Activated CD8-positive, alpha-beta memory T cell treated with anti-CD3 and anti-CD28 coated beads, Interleukin-2, amount 50 U/mL, for 4 hours (primary cell): ENCODE measurements around the gene COL4A1.

Experiments
- DNase-seq: peaks from one replicate; pipeline ENCODE4 v3.0.0-alpha.2; 2020

Gene COL4A1

DNA sequence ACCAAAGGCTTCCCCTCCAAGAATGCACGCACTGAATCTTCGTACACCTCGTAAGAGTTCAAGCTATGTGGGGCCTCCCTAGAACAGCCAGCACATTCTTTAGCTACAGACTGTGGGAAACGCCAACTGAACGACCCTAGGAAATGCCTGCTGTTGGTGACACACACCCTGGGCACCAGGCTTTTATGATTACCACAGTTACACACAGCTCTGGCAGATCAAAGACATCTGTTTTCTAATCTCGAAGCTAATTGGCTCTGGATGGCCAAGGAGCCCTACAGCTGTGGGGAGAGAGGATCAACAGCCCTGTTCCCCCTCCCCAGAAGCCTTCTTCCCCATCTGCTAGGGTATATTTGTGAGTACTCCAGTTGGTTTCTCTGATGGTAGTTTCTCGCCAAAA is 123.0 kb downstream of the COL4A1 start:
- no peak for DNase-seq

DNA sequence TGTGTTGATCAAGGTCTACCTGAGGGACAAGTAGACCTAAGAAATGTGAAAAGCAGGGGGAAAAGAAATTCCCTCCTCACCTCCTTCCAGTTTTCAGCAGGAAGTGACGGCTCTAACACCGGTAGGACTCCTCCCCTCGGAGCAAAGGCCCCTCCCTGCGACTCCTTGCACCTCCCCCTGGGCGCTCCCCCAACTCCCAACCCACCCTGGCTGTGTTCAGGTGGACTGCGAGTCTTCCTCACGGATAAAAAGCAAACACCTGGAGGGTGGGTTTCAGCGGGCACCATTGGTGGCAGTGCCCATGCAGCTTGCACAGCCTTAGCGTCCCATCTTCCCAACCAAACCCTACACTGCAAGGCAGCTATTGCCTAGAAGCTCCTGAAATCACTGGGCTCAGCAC is 124.5 kb downstream of the COL4A1 start:
- no peak for DNase-seq

DNA sequence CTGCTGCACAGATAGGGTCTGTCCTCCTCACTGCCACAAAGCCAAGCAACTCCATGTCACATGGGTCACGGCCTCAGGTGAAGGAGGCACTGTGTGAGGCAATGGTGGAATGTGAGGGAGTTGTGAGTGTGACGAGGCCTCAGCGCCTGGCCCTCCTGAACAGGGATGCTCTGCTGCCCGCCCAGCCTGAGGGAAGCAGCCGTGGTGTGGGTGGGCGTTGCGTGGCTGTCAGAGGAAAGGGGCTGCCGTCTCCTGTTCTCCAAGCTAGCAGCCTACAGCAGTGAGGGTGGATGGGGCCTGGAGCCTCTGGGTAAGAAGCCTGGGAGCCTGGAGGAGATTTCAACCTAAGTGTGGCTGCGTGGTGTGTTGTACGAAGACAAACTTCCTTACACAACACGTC is 125.0 kb downstream of the COL4A1 start:
- DNase-seq = no peak

DNA sequence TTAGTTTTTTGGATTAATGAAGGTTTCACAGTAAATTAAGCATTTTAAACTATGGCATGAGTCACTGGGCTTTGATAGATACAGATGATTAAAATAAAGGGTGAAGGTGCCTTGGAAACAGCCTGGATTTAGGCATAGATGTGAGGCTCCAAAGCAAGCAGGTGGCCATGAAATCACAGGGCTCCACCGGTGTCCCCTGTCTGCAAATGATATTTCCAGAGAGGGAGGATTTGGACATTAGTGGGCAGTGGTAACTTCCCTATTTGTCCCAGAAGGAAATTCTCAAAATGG is 127.2 kb downstream of the COL4A1 start:
- no peak for DNase-seq

DNA sequence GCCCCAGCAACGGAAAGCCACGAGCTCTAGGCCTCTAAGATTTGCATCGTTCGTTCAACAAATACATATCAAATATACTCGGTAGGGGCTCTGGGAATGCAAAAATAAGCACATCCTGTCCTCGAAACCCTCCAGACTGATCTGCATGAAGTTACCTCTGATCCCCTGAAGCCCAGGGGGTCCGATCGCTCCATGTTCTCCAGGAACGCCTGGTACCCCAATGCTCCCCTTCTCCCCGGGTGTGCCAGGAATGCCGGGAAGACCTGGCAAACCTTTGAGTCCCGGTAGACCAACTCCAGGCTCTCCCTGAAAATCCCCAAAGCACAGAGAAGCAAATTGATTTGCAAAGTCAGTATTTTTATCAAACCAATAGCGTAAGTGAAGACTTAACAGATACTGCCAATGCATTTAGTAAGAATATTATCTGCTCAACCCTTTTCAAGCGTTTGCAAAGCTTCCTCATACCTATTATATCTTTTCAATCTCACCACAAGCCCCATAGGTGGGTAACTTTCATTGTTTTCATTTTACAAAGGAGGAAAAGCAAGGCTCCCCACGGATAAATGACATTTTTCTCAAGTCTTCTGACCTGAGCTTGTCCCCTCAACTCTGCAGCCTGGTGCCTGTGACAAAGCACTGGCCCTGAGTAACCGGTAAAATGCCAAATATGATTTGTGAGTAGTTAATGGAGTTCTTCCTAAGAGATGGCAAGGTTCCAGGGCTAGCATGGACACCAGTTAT is 127.7 kb downstream of the COL4A1 start:
- DNase-seq = no peak

DNA sequence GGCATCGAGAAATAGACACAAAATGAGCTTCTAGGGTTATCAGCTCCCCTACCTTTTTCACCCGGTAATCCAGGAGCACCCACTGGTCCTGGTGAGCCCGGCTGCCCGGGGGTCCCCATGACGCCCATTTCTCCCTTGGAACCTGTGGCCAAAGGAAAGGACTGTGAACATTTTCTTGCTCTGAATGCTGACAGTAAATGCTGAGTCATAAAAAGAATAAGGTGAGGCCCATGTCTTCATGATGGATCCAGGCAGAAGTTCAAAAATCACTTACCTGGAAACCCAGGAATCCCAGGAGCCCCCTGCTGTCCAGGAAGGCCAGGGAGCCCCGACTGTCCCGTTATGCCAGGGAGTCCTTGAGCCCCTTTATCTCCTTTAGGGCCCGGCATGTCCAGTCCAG is 129.2 kb downstream of the COL4A1 start:
- DNase-seq = no peak

DNA sequence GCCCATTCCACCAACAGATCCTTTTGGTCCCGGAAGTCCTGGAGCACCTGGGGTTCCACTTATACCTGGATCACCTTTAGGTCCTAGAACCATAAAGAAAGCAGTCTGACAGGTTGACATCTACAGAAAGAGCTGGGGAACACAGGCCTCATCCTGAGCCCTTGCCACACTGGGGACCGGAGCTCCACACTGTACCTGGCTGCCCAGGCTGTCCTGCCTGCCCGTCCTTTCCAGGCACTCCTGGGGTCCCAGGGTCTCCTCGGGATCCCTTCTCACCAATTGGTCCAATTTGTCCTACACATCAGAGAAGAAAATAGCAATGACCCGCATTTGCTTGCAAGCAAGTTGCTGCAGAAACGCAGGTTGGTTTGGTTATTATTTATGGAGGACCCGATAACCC is 130.5 kb downstream of the COL4A1 start:
- DNase-seq = no peak

DNA sequence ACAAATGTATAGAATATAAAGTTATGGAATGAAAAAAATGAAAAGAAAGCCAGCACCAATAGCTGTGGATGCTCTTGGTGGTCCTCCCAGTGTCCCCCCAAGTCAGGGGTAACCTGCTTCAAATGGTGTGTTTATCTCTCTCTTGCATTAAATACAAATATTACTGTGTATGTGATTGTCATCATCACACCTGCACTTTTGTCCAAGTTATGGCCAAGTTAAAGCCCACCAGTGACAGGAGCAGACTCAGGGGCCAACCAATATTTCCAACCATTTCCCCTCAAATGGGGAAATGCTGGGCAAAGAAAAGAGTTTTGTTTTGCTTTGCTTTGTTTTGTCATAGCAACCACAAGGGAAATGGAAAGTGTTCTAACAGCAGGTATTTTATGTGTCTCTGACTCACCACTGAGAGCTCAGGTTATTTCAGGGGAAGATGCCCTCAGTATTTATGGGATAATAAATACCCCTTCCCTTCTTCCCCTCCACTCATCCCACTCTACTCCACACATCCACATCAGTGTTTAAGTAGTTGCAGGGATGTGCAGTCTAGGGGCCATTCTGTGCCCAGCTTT is 133.6 kb downstream of the COL4A1 start:
- DNase-seq = no peak

DNA sequence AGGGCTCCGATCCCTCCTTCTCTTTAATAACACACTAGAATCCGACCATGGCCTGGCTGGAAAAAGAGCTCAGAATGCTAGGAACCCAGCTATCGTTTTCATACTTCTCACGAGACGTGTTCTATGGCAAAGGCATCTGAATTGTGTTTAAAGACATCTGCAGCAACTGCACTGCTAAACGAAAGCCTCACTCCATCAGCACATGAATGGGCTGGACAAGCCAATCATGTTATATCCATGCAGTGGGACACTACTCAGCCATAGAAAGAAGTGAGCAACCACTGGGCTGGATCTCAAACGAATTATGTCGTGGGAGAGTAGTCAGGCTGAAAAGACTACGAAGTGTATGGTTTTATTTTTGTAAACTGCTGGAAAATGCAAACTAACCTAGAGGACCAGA is 136.1 kb downstream of the COL4A1 start:
- no peak for DNase-seq

DNA sequence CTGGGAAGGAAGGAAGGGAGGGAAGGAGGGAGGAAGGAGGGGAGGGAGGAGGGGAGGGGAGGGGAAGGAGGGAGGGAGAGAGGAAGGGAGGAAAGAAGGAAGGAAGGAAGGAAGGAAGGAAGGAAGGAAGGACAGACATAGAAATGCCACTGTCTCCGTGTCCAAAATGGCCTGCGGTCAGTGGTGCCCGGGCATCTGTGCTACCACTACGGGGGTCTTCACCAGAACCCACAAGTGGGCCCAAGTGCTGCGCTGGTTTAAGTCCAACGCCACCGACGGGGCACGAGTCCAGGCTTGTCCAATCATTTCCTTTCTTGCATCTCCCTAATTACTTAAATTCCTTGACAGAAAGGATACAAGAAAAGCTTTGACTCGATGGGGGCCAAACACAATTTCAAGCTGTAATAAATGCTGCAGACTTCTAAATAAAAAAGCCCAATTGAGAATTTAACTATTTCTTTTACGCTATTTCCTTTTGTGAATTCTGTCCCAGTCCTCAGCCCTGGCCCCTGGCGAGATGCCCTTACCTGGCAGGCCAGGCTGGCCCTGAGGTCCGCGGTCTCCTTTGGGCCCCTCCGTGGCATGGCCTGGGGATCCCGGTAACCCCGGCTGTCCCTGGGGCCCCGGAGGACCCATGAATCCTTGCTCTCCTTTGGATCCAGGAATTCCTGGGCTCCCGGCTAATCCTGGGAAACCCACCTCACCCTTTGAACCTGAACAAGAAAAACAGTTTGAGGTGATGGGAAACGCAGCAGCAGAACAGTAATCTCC is 136.8 kb downstream of the COL4A1 start:
- DNase-seq = no peak

DNA sequence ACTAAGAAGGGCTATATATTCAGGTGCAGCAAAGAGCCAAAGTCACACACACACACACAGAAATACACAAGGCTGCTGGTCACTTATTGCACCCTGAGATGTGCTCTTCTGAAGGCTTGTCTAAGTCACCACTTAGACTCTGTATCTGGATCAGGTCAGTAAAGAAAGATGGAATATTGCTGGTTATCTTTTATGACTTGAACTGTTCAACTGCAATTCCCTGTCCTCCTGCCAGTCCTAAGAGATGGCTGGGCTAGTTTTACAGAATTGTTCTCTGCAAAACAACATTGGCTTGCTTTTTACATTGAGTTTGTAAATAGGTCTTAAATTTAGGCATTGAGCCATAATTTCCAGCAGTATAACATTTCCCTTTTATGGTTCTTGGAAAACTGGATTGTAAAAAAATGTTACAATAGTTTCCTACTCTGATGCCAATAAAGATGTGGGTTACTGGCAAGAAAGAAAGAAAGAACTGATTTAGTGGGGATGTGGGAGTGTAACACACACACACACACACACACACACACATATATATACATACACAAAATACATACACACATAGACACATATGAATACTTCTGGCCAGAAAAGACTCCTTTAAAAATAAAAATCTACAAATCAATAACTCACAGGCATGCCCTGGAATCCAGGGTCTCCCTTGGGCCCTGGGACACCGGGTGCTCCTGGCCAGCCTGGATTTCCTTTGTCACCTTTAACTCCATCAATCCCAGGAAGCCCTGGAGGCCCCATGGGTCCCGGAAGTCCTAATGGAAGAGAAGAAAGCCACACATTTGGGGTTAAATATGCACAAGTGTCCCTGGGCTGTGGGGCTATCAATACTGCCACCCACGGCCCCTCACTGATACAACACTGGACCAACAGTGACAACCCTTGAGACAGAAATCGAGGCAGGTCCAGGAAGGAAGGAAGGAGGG is 137.7 kb downstream of the COL4A1 start:
- DNase-seq = no peak

DNA sequence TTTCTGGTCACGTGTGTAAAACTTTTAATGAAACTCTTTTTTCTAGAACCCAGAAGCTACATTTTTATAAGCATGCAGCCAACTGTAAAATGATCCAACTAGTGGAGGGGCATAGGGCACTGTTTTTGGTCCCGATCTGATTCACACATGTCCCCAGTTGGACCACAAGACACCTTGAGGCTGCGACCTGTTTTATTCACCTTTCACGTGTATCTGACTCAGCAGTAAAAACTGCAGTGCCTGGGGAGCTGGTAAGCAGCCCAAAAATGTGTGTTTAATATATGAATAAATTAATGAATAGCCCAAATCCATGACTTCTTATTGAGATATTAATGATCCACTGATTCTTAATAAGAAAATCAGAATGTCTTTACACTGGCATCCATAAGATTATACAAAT is 140.4 kb downstream of the COL4A1 start:
- DNase-seq = no peak

DNA sequence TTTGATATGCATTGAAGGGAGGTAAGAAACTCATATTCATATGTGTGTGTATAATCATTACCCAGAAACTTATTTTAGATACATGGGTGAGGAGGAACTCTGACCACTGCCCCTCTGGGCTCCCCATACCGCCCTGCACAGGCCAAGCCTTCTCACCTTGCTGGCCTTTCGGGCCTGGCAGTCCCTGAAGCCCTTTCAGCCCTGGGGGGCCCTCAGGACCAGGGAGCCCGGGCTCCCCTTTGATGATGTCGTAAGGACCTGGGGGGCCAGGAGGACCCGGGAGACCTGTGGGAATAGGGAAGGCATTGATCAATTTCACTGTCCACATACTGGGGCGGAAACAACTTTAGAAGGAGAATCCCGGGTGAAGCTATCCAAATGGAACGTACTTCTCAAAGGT is 142.3 kb downstream of the COL4A1 start:
- no peak for DNase-seq

DNA sequence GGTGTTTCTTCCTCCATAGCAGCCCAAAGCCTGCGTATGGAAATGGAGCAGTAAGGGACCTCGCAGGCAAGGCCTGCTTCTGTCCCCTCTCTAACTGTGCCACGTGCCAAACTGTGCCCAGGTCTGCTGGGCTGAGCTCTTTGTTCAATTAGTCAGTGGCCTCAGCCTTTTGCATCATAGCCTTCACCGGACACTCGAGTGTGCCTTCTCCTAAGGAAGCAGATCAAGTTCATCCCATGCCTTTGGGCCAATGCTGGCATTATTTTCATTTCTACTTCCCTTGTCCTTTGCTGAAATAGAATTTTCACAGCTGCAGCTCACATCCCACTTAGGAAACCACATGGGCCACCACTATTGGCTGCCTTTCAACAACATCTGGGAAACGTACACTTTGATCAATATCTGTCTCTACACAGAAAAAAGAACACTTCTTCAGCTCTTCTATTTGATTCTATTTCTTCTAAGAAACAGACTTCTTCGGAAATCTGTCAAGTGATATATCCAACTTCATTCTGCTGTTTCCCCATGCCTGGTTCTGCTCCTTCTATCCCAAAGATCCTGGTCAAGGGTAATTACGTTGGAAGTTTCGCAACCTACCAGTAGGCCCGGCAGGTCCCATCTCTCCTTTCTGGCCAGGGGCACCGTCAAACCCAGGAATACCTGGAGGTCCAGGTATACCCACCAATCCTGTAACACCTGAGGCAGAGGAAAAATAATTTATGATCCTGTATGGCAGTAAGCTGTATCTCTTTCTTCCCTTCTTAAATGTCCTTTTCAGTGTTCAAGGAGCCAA is 143.9 kb downstream of the COL4A1 start:
- DNase-seq = no peak

DNA sequence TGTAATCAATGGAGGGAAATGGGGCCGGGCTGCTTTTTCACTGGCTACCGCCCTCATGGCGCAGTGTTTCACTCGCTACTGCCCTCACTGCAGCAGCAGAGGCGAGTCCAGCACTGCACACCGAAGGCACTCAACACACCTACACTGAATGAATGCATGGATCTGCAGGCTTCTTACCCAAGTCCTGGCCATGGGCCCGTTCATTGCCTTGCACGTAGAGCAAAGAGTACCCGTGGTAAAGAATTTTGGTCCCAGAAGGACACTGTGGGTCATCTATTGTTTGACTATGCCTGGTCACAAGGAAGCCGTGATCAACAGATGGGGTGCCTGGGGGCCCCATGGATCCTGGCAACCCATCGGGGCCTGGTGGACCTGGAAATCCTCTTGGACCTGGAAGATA is 144.9 kb downstream of the COL4A1 start:
- no peak for DNase-seq

DNA sequence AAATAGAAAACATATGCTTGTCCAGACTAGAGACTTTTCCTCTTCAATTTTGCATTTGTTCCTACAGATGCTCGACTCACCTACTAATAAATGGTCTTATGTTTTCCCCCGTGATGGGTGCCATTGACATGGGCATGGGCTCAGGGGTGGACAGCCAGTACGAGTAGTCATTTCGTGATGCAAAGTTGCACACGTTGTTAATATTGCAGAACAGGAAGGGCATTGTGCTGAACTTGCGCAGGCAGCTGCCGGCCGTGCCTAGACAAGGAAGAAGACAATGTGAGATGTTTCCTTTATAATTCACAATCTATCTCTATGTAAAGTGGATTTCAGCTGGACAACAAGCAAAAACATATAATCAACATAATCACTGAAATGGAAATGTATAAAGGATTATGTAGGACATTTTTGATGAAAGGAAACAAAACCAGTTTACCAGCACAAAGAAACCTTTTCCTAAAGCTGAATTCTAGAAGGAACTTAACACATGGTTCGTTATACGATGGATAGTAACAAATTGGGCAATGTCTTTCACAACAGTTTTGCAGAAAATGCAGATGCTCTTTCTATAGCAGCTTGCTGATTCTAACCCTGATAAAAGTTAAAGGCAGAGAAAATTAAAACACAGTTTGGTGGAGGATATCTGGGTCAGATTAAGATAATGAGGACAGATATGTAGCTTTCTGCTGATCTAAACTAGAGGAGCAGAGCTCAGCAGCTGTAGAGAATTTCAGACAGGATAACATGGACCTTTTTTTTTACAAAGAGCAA is 145.7 kb downstream of the COL4A1 start:
- DNase-seq = no peak

DNA sequence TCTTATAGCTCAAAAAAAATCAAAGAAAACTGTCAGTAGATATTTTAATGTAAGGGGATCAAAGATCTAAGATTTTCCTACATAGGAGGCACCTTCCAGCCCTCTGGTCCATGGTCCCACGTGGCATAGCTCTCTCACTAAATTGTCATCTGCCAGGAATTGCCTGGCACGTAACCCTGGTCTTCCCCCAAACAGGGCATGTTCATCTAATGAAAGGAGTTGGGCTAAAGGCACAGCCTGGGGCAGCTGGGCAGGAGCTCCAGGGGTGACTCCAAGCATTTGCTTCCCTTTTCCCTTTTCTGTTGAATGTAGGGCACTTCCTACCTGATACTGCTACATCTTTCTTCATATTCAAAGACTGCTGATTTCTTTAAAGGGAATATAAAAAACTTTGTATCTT is 148.7 kb downstream of the COL4A1 start:
- DNase-seq = no peak

DNA sequence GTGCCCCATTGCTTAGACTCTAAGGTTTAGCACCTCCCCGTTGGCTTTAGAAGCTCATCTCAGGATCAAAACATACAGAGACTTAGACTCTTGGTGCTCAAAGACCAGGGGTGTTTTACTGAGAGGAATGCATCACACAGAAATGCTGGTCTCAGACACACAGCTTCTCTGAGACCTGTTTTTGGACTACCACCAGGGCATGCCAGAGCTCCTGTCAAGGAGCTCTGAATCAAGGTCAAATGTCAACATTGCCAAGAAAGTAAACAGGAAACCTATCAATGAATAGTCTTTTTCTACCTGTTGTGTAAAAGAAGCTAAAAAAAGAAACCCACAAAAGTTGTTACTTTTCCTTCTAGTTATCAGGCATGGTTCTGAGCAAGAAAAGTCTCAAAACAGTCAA is 149.2 kb downstream of the COL4A1 start:
- DNase-seq = no peak

DNA sequence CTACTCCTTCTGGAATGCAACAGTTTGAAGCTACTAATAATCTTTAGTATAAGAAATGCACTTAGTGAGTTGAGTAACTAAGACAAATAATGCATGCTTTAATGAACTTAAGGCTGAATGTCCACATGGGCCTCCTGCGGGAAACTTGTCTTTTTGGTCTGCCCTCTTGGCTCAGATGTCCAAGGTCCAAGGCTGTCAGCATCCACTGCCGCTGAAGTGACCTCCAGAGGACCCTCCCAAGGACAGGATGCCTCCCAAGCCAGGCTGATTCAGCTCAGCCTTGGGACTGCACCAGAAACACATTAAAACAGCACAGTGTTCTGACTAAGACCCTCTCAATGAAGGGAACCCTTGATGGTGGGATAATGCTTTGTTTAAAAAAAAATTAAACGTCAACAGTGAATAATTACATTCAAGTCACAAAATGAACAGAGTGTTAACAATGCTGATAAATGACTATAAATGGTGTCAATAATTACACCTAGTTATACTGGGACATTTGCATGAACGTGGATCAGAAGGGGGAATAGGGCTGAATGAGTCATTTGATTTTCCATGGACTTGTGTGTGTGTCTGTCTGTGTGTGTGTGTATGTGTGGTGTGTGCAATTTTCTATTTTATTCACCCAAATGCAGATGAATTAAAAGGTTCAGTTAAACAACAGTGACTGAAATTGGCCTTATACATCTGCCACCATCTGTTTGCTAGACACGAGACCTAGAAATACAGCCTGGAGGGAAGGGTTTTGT is 150.5 kb downstream of the COL4A1 start:
- no peak for DNase-seq

DNA sequence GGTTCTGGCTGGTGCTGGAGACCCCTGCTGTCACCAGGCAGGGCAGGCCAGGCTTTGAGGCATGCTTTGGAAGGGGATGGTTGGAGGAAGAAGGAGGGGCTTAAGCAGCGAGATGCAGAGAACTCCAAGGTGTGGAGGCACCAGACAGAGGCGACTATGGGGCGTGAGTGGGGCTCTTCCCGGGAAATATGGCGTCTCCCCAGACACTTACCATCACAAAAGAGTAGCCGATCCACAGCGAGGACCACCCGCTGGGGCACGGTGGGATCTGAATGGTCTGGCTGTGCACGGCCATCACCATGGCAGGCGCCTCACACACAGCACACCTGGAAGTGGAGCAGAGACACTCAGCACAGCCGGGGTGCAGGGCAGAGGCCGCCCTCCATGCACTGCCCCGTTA is 151.9 kb downstream of the COL4A1 start:
- DNase-seq = no peak

DNA sequence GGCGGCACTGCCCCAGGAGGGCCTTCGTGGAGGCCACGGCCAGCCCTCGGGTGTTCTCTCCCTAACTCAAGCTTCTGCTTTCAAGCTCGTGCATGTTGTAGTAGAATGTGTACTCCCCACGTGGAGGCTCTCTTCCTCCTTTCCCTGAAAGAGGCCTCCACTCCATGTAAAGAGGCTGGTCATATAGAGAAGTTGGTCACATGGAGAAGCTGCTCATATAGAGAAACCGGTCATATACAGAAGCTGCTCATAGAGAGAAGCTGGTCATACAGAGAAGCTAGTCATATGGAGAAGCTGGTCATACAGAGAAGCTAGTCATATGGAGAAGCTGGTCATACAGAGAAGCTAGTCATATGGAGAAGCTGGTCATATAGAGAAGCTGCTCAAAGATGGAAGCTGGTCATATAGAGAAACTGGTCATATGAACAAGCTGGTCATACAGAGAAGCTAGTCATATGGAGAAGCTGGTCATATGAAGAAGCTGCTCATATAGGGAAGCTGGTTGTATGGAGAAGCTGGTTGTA is 152.5 kb downstream of the COL4A1 start:
- no peak for DNase-seq
